GM10248 (cell line): ENCODE measurements around the gene MAD2L1BP.

ENCODE experiments used
- CTCF ChIA-PET: fragments of 300-600 bp; sonication (Branson Sonifier 250); formaldehyde crosslinking; extraction: SDS; loops from one replicate; lab custom pipeline; 2021; ENCODE audit warnings: antibody characterized with exemption; lab: Yijun Ruan, JAX
- POLR2A ChIA-PET: fragments of 350-650 bp; sonication (Branson Sonifier 250); formaldehyde crosslinking; extraction: SDS; loops from one replicate; lab custom pipeline; 2020; ENCODE audit warnings: antibody characterized with exemption; lab: Yijun Ruan, JAX
- DNase-seq: peaks from one replicate; pipeline ENCODE4 v3.0.0; 2012; ENCODE audit errors: extremely low spot score
- TF ChIP-seq, protein P1 (sequence below): IDR thresholded peaks from 2 replicates; pipeline ENCODE4 v1.5.1; 2012; ENCODE audit warnings: mild to moderate bottlenecking, low read depth; ENCODE audit errors: extremely low read depth, missing control alignments, control extremely low read depth

MAD2L1BP gene

DNA sequence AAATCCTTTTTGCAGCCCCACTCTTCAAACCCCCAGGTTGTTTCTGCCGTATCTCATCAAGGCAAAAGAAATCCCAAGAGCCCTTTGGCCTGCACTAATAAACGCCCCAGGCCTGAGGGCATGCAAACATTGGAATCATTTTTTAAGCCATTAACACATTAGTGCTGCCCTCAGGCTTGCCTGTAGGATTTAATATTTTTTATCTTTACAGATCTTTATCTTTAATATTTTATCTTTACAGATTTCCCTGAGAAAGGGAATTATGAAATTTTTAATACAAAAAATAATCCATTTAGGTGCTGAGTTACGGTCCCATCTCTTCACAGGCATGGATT is 21.3 kb upstream of the MAD2L1BP start:
- DNase-seq = no peak
- POLR2A ChIA-PET = no interaction called here
- CTCF ChIA-PET = interaction anchor here (2.0 to 2.8 kb wide), 2 partner anchors 10 to 155 kb away, joined by 6 to 9 read pairs; partner anchors contain the start of gene VEGFA
- TF ChIP-seq, protein P1, sequence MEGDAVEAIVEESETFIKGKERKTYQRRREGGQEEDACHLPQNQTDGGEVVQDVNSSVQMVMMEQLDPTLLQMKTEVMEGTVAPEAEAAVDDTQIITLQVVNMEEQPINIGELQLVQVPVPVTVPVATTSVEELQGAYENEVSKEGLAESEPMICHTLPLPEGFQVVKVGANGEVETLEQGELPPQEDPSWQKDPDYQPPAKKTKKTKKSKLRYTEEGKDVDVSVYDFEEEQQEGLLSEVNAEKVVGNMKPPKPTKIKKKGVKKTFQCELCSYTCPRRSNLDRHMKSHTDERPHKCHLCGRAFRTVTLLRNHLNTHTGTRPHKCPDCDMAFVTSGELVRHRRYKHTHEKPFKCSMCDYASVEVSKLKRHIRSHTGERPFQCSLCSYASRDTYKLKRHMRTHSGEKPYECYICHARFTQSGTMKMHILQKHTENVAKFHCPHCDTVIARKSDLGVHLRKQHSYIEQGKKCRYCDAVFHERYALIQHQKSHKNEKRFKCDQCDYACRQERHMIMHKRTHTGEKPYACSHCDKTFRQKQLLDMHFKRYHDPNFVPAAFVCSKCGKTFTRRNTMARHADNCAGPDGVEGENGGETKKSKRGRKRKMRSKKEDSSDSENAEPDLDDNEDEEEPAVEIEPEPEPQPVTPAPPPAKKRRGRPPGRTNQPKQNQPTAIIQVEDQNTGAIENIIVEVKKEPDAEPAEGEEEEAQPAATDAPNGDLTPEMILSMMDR = no peak

DNA sequence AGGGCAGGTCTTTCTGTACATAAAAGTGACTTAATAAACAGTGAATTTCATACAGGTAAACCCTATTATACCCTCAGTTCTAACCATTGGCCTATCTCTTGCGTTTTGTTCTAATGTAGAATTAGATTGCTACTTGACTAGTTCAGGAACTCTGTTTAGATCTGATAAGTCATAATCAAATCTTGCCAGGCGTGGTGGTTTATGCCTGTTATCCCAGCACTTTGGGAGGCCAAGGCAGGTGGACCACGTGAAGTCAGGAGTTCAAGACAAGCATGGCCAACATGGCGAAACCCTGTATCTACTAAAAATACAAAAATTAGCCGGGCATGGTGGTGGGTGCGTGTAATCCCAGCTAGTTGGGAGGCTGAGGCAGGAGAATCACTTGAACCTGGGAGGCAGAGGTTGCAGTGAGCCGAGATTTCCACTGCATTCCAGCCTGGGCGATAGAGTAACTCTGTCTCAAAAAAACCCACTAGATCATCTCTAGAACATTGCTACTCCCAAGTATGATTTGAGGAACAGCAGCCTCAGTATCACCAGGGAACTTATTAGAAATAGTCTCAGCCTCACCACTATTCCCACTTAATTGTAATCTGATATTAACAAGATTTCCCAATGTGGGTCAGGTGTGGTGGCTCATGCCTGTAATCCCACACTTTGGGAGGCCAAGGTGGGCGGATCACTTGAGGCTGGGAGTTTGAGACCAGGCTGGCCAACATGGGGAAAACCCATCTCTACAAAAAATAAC is 18.7 kb upstream of the MAD2L1BP start:
- DNase-seq = no peak
- POLR2A ChIA-PET = no interaction called here
- TF ChIP-seq, protein P1 = no peak
- CTCF ChIA-PET = interaction anchor here (5.6 kb wide), 1 partner anchor 8 kb away, joined by 37 read pairs; no protein-coding TSS in a partner anchor

DNA sequence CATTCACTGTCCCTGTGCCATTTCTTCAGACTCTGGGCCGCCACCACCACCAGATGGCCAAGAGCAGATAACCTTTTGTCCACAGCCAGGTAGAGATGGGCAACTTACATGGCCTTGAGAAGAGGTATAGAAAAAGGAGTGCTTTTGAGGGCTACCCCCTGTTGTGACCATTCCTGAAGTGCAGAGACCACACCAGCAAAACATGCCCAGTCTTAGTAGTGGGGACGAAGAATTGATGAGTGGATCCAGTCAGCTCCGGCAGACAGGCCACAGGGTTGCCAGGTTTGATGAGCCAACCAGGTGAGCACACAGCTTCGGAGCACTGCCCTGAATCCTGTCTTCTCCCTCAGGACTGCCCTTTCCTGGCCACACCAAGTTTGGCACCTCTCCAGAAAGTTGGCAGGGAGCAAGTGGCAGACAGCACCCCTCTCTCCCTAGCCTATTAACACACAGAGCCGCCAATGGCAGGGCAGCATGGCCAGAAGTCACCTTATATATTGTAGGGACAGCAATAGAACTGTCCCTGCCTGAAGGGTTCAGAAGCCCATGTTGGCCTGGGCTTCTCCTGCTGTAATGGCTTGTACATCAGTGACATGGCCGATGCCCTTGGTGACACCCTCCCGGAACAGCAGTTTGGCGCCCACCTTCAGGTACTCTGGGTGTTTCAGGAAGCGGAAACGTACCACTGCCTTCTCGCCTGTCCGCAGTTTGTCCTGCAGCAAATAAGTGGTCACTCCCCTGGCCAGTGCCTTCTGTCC is 14.4 kb upstream of the MAD2L1BP start:
- TF ChIP-seq, protein P1 = no peak
- ChIA-PET POLR2A (no interaction called here), CTCF (interaction anchor here (1.1 to 5.6 kb wide), 2 partner anchors 11 to 13 kb away, joined by 3 to 37 read pairs; no protein-coding TSS in a partner anchor)
- DNase-seq = no peak

DNA sequence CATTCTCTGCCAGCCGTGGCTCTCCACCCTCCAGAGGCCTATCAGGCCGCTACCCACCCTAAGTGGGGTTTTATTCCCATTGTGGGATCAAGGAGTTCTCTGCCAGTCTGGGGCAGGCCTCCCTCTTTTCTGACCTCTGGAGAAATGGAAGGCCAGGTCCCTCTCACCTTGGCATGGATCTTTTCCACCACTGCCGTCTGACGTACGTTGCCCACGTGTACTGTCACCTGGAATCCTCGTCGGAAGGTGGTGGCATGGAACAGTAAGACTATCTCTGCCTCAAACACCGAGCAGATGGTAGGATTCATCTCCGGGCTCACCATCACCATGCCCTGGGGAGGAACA is 13.8 kb upstream of the MAD2L1BP start:
- ChIA-PET POLR2A (no interaction called here), CTCF (interaction anchor here (1.1 to 5.6 kb wide), 2 partner anchors 11 to 13 kb away, joined by 3 to 37 read pairs; no protein-coding TSS in a partner anchor)
- TF ChIP-seq, protein P1 = no peak
- no peak for DNase-seq

DNA sequence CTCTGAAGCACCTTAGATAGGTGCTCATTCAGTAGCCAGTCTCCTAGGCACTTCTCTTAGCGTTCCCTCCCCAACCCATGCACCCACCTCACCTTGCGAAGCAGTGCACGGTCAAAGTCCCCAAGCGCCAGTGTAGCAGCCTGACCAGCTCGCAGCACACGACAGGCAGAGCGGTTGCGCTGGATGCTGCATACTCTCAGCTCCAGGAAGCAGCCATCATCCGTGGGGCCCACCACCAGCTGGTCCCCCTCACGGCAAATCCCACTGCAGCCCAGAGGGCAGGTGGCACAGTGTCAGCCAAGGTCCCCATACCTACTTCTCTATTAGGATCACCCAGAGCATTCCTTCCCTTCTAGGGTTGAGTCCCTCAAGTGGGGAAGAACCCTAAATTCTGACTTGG is 13.1 kb upstream of the MAD2L1BP start:
- TF ChIP-seq, protein P1 = no peak
- DNase-seq = no peak
- ChIA-PET POLR2A (no interaction called here), CTCF (interaction anchor here (1.1 to 5.6 kb wide), 2 partner anchors 12 to 14 kb away, joined by 3 to 37 read pairs; no protein-coding TSS in a partner anchor)
